Medulla oblongata (tissue), 1 donor: Measurements from ENCODE around the gene GDF3.
"Not testable (repeated sequence)": the region's sequence is repeated elsewhere in the genome, so short reads cannot be mapped to it uniquely, and the experiment has no call there.

Source experiments
- DNase-seq: peaks from one replicate; pipeline ENCODE4 v3.0.0-alpha.2; 2015; ENCODE audit errors: extremely low spot score

Gene GDF3

DNA sequence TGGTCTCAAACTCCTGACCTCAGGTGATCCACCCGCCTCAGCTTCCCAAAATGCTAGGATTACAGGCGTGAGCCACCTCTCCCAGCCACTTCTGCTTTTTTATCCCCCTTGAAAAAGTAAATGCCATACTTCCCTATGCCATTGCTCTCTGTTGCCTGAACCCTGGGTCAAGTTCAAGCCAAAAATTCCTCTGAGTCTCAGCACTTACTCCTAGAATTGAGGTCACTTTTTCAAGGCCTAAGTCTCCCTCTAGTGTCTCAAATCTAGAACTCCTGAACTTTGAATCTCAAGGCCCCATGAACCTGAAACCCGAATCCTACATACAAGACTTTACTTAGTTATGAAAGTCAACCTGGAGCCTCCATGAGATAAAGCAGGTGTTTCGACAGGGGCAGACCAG is 28.4 kb downstream of the GDF3 start:
- no peak for DNase-seq

GRCh38 chr12:7666595-7666994 is 29.0 kb downstream of the GDF3 start:
- no peak for DNase-seq

DNA sequence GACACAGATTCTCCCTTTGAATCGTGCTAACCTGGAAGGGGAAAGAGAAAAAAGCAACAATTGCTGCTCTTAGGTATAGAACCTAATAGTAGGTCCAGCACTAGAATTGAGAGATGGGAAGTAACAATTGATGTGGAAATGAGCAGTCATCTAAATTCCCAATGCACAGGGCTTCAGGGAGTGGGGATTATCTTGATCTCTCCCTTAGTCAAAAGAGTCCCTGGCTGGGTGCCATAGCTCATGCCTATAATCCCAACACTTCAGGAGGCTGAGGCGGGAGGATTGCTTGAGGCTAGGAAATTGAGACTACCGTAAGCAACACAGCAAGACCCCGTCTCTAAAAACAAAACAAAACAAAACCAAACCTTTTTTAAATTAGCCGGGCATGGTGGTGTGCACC is 33.8 kb downstream of the GDF3 start:
- DNase-seq, result no peak

GRCh38 chr12:7656121-7656520 is 39.5 kb downstream of the GDF3 start:
- no peak for DNase-seq

- no peak for DNase-seq
Observed at GRCh38 chr12:7650091-7650490, 45.5 kb downstream of the GDF3 start.

GRCh38 chr12:7647071-7647470 is 48.5 kb downstream of the GDF3 start:
- DNase-seq, result no peak

- DNase-seq, result no peak
Observed at GRCh38 chr12:7646178-7646475, 49.4 kb downstream of the GDF3 start.

DNA sequence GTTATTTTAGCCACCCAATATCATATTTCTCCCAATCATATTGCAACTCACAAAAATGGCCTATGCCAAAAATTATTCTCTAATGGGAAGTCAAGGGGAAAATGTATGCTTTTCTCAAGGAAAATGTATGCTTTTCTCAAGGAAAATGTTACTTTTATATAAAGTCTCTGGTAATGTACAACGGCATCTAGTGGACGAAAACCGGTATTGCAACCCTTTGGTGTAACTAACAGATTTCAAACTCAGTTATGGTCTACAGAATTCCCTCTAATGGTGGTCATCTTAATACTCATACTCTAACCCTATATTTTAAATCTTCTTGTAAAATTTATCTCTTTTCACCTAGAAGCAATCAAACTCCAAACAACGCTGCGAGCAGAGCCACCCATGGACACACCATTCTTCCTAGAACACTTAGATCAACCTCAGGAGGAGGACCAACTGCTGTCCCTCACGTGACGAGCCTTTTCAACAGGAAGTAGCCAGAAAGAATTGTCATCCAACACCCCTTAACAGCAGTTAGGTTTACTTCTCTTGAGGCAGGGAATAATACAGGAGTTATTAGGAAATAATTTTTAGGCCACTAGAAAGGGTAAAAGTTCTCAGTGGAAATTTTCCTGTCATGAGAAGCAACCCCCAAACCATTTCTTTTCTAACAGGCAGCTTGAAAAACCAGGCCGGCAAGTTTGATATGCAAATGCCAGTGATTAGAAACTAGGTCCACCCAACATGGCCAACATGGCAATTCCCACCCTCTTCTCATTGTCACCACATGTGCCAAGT is 50.0 kb downstream of the GDF3 start:
- peak; percentile 48 for DNase-seq

GRCh38 chr12:7642876-7643309 is 52.7 kb downstream of the GDF3 start:
- no peak for DNase-seq

DNA sequence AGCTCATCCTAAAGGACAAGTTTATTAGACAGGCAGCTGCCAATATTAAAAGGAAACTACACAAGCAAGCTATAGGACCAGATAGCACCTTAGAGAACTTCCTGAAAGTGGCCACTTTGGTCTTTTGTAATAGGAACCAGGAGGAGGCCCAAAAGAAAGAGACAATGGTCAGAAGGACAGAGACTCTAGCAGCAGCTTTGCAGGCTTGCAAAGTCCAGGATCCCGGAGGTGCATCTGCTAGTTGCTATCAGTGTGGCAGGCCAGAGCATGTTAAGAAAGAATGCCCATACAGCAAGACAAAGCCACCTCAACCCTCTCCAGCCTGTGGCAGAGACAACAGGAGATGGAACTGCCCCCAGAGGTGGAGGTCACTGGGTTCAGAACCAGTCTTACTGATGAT is 53.3 kb downstream of the GDF3 start:
- no peak for DNase-seq

DNA sequence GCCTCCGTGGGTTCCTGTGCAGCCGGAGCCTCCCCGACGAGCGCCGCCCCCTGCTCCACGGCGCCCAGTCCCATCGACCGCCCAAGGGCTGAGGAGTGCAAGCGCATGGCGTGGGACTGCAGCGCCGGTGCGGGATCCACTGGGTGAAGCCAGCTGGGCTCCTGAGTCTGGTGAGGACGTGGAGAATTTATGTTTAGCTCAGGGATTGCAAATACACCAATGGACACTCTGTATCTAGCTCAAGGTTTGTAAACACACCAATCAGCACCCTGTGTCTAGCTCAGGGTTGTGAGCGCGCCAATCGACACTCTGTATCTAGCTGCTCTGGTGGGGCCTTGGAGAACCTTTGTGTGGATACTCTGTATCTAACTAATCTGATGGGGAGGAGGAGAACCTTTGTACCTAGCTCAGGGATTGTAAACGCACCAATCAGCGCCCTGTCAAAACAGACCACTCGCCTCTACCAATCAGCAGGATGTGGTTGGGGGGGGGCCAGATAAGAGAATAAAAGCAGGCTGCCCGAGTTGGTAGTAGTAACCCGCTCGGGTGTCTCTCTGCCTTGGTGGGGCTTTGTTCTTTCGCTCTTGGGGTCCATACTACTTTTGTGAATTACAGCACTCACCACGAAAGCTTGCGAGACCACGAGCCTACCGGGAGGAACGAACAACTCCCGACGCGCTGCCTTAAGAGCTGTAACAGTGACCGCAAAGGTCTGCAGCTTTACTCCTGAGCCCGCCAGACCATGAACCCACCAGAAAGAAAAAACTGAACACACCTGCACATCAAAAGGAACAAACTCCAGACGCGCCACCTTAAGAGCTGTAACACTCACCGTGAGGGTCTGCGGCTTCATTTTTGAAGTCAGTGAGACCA is 55.2 kb downstream of the GDF3 start:
- not testable (repeated sequence) for DNase-seq
